Glutamatergic neuron (in vitro differentiated cells): ENCODE measurements around the gene CDH23. TPM values are rescaled to one million over a fixed set of nuclear protein-coding genes. Genes with fewer than 3 reads are reported as not detected.

ENCODE experiments used
- DNase-seq: peaks from one replicate; pipeline ENCODE4 v3.0.0; 2022
- H3K27ac Mint-ChIP-seq: one replicate; pipeline ENCODE4 v1.8.0; 2020; ENCODE audit warnings: mild to moderate bottlenecking, mixed read lengths, inconsistent platforms; ENCODE audit not compliant: unreplicated experiment
- H3K27me3 Mint-ChIP-seq: one replicate; pipeline ENCODE4 v1.8.0; 2020; ENCODE audit warnings: mild to moderate bottlenecking, moderate library complexity, mixed read lengths, inconsistent platforms; ENCODE audit not compliant: unreplicated experiment
- H3K36me3 Mint-ChIP-seq: one replicate; pipeline ENCODE4 v1.8.0; 2020; ENCODE audit warnings: mild to moderate bottlenecking, mixed read lengths, inconsistent platforms; ENCODE audit not compliant: unreplicated experiment
- H3K4me1 Mint-ChIP-seq: one replicate; pipeline ENCODE4 v1.8.0; 2020; ENCODE audit warnings: mild to moderate bottlenecking, low read depth, mixed read lengths, inconsistent platforms; ENCODE audit not compliant: unreplicated experiment
- H3K4me3 Mint-ChIP-seq: one replicate; pipeline ENCODE4 v1.8.0; 2020; ENCODE audit warnings: mild to moderate bottlenecking, mixed read lengths, inconsistent platforms; ENCODE audit not compliant: unreplicated experiment
- H3K9me3 Mint-ChIP-seq: one replicate; pipeline ENCODE4 v1.8.0; 2020; ENCODE audit warnings: mild to moderate bottlenecking, moderate library complexity, mixed read lengths, inconsistent platforms; ENCODE audit not compliant: unreplicated experiment
- total RNA-seq: library from RNA; stranded (reverse); fragmentation: NEBNext Ultra II Directional; extraction: Animal tissue kit (Norgen Biotek cat#: 25700); gene quantifications from one replicate; pipeline ENCODE4 v1.2.1, GENCODE V29; 2021; ENCODE audit not compliant: unreplicated experiment
- TF ChIP-seq, protein P1 (sequence below): fragments of 200-600 bp; sonication (generic); IDR thresholded peaks from one replicate; pipeline ENCODE4 v1.5.0; 2021; ENCODE audit not compliant: partially characterized antibody, unreplicated experiment

Gene CDH23
- total RNA-seq, 1 donor from 2014 or later: 2.0 TPM

DNA sequence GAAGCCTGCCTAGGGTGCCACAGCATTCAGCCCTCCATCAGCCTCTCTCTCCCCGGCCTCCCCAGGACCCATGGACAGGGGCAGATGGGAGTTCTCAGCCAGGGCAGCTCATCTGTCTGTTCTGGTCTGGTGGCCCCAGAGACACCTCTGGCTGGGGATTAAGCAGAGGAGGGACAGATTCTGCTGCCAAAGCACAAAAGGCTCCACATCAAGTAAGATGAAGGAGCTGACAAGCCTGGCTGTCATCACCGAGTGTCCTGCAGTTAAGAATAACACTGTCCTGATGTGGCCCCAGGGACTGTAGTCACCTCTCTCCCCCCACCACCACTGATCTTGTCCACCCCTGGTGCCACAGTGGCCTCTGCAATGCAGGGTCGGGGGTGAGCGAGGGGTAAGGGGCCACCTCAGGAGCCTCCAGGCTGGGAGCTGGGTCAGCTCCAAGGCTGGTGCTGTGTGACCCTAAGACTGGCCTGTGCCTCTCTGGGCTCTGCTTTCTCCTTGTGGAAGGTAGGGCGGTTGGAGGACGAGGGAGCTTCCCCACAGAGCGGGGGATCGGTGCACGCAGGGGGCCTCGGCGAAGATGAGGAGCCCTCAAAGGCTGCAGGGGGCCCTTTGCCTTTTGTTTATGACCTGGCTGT, 304.1 kb downstream of the CDH23 start:
- Mint-ChIP-seq H3K27me3 (peaks cover 3% of the 10 kb centered on the region), H3K4me3 (no peak overlapping the region), H3K27ac (no peak overlapping the region), H3K9me3 (no peaks in the 10 kb centered on the region), H3K4me1 (no peaks in the 10 kb centered on the region), H3K36me3 (no peaks in the 10 kb centered on the region)
- no peak for DNase-seq
- TF ChIP-seq, protein P1, sequence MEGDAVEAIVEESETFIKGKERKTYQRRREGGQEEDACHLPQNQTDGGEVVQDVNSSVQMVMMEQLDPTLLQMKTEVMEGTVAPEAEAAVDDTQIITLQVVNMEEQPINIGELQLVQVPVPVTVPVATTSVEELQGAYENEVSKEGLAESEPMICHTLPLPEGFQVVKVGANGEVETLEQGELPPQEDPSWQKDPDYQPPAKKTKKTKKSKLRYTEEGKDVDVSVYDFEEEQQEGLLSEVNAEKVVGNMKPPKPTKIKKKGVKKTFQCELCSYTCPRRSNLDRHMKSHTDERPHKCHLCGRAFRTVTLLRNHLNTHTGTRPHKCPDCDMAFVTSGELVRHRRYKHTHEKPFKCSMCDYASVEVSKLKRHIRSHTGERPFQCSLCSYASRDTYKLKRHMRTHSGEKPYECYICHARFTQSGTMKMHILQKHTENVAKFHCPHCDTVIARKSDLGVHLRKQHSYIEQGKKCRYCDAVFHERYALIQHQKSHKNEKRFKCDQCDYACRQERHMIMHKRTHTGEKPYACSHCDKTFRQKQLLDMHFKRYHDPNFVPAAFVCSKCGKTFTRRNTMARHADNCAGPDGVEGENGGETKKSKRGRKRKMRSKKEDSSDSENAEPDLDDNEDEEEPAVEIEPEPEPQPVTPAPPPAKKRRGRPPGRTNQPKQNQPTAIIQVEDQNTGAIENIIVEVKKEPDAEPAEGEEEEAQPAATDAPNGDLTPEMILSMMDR: no peak

DNA sequence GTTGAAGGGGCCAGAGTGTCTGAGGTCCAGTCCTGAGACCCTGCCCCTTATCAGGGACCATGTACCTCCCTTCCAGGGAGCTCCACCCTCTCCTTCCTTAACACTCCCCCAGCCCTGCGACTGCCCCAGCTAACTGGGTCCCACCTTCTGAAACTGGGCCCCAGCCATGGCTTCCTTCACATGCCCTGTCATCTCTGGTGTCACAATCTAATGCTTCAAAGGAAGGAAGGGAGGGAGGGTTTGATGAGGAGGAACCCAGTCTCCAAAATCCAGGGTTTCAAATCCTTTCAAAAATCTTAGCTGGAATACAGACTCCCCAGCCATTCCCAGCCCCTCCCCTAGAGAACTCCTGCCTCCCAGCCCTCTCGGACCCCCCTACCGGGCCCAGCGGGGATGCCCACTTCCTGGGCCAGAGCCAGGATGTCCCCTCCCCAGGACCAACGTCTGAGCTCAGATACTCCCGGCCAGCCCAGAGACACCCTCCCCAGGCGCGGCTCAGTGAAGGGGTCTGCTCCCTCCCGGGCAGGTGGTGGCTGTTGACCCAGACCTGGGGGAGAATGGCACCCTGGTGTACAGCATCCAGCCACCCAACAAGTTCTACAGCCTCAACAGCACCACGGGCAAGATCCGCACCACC, 304.9 kb downstream of the CDH23 start:
- DNase-seq: no peak
- Mint-ChIP-seq H3K27me3 (peaks cover 3% of the 10 kb centered on the region), H3K4me1 (no peaks in the 10 kb centered on the region), H3K36me3 (no peaks in the 10 kb centered on the region), H3K9me3 (no peaks in the 10 kb centered on the region), H3K4me3 (no peak overlapping the region), H3K27ac (no peak overlapping the region)
- TF ChIP-seq, protein P1: no peak

- Mint-ChIP-seq H3K4me1 (no peaks in the 10 kb centered on the region), H3K9me3 (no peaks in the 10 kb centered on the region), H3K27me3 (peaks cover 10% of the 10 kb centered on the region), H3K27ac (no peak overlapping the region), H3K4me3 (no peak overlapping the region), H3K36me3 (no peaks in the 10 kb centered on the region)
- TF ChIP-seq, protein P1: no peak
- DNase-seq: no peak
These were observed 306.9 kb downstream of the CDH23 start for GRCh38 chr10:71703577-71703976.

- Mint-ChIP-seq H3K27ac (no peak overlapping the region), H3K4me1 (no peaks in the 10 kb centered on the region), H3K4me3 (no peak overlapping the region), H3K36me3 (no peaks in the 10 kb centered on the region), H3K9me3 (no peaks in the 10 kb centered on the region), H3K27me3 (peaks cover 10% of the 10 kb centered on the region)
- TF ChIP-seq, protein P1: no peak
- peak; percentile 12 for DNase-seq
These were observed 308.1 kb downstream of the CDH23 start for GRCh38 chr10:71704816-71705215.

DNA sequence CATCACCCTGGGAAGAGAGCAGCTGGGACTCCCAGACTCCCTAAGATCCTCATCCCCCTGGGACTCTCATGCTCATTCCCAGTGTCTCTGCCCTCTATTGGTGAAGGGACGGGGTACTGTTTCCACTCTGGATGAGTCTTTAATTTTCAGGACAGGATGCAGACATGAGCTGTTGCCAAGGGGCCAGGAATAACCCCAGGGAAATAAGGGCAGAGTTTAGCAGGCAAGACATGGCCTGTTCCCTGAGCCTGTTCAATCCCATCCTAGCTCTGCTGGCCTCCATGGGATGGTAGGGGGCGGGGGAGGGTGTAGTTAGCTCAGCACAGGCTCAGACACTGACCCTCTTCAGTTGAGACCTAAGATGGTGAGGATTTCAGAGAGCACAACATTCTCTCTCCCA, 308.9 kb downstream of the CDH23 start:
- Mint-ChIP-seq H3K4me1 (no peaks in the 10 kb centered on the region), H3K27ac (no peak overlapping the region), H3K9me3 (no peaks in the 10 kb centered on the region), H3K4me3 (no peak overlapping the region), H3K27me3 (peaks cover 10% of the 10 kb centered on the region), H3K36me3 (no peaks in the 10 kb centered on the region)
- DNase-seq: no peak
- TF ChIP-seq, protein P1: no peak
